Epithelial cell of proximal tubule (primary cell): ENCODE measurements around the gene CDH4. TPM values are rescaled to one million over a fixed set of nuclear protein-coding genes. Genes with fewer than 3 reads are reported as not detected.

ENCODE experiments used
- DNase-seq: peaks from one replicate; pipeline ENCODE4 v3.0.0-alpha.2; 2011; ENCODE audit warnings: low read depth
- H3K4me3 ChIP-seq: 2 replicates; pipeline ENCODE4 v1.5.1; 2011; ENCODE audit warnings: low read depth, mild to moderate bottlenecking, low read length
- CTCF ChIP-seq: conservative IDR thresholded peaks from 2 replicates; pipeline ENCODE4 v1.5.1; 2012; ENCODE audit warnings: low read depth, mild to moderate bottlenecking, low read length
- total RNA-seq: library from RNA; depleted of rRNA; stranded (reverse); fragments of >200 nt; gene quantifications from 2 replicates; pipeline ENCODE4 v1.2.3, GENCODE V29; 2015

Gene CDH4
- total RNA-seq, 1 donor from 2014 or later: 17.1 TPM

GRCh38 chr20:61535091-61535490 is 283.0 kb downstream of the CDH4 start:
- TF ChIP-seq CTCF: no peak
- DNase-seq: no peak
- no peak overlapping the region for H3K4me3 ChIP-seq

- H3K4me3 ChIP-seq: no peak overlapping the region
- TF ChIP-seq CTCF: no peak
- DNase-seq: no peak
Observed at GRCh38 chr20:61535536-61535935, 283.5 kb downstream of the CDH4 start.

GRCh38 chr20:61535956-61536355 is 283.9 kb downstream of the CDH4 start:
- no peak for TF ChIP-seq CTCF

GRCh38 chr20:61536671-61537070 is 284.6 kb downstream of the CDH4 start:
- DNase-seq: no peak
- no peak overlapping the region for H3K4me3 ChIP-seq
- no peak for TF ChIP-seq CTCF

More at GRCh38 chr20:61535956-61536355, 283.9 kb downstream of the CDH4 start:
- no peak for DNase-seq
- no peak overlapping the region for H3K4me3 ChIP-seq

GRCh38 chr20:61537239-61538182 is 285.4 kb downstream of the CDH4 start:
- DNase-seq: no peak
- H3K4me3 ChIP-seq: no peak overlapping the region
- TF ChIP-seq CTCF: no peak

- H3K4me3 ChIP-seq: no peak overlapping the region
- no peak for TF ChIP-seq CTCF
- no peak for DNase-seq
Observed at GRCh38 chr20:61538183-61538942, 286.3 kb downstream of the CDH4 start.
